GM19452 (cell line): ENCODE data around the gene ERMARD.

Experiments used
- ATAC-seq: cut with Tn5 transposase; IDR thresholded peaks from one replicate; pipeline ENCODE4 v1.9.1; 2021; ENCODE audit not compliant: unreplicated experiment

ERMARD gene

DNA sequence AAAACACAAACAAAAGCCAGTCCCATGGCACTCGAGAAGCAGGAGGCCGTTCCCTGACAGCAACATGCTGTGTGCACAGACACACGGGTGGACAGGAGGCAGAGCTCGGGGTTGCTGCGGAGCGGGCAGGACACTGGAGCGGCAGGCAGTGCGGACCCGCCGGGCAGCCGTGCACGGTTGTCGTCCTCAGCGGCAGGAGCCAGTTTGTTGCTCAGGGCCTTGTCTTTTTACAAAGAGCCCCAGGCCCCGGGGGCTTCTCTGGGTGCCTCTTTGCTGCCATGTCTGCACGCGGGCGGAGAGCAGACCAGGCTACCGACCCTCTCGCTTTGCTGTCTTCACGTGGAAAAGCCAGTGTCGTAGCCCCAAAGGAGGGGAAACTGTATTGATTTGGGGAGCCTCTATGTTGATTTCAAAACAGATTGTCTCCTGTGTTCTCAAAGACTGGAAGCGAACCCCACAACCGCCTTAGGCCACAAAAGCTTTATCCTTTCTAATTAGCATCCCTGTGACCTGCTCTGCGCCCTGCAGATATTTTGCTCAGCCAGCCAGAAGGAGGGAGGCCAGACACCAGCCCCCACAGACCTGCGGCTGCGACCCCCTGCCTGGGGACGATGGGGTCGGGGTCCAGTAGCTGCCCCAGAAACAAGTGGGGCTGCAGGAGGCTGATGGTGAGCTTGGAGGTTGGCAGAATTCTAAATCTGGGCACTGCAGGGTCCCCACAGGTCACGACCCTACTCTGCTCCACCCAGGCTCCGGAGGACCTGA, 50.2 kb downstream of the ERMARD start:
- ATAC-seq = no peak

DNA sequence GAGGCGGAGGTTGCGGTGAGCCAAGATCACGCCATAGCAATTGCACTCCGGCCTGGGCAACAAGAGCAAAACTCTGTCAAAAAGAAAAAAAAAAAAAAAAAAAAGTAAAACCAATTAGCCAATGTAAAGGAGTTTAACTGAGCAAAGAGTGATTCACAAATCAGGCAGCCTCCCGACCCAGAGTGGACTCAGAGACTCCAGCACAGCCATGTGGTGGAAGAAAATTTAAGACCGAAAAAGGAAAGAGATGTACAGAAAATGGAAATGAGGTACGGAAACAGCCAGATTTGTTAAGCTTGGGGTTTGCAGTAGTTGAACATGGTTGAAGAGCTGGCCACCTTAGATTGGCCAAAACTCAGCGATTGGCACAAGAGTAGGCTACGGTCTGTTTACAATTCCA, 51.4 kb downstream of the ERMARD start:
- ATAC-seq = no peak

DNA sequence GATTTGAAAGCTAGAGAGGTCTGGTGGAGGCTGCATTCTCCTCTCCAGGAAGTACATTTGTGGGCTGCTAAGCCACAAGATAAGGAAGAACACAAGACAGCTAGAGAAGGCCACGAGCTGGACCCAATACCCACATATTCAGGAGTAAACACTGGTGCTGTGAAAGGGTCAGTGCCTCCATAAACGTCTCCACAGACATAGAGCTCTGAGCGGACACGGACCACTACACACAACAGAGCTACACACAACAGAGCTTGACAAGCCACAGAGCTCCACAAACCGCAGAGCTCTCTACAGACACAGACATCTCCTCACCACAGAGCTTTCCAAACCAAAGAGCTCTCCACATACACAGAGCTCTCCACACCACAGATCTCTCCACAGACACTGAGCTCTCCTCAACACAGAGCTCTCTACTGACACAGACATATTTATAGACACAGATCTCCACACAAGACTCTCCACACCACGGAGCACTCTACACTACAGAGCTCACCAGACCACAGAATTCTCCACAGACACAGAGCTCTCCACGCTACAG, 51.9 kb downstream of the ERMARD start:
- ATAC-seq = no peak

DNA sequence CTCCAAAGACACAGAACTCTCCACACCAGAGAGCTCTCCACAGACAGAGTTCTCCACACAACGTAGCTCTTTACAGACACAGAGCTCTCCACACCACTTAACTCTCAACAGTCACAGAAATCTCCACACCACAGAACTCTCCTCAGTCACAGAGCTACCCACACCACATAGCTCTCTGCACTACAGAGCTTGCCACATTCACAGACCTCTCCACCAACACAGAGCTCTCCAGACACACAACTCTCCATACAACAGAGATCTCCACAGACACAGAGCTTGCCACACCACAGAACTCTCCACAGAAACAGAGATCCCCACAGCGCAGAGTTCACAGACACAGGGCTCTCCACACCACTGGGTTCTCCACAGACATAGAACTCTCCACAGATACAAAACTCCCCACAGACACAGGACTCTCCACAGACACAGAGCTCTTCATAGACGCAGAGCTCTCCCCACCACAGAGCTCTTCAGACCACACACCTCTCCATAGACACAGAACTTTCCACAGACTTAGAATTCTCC, 52.5 kb downstream of the ERMARD start:
- ATAC-seq = no peak

DNA sequence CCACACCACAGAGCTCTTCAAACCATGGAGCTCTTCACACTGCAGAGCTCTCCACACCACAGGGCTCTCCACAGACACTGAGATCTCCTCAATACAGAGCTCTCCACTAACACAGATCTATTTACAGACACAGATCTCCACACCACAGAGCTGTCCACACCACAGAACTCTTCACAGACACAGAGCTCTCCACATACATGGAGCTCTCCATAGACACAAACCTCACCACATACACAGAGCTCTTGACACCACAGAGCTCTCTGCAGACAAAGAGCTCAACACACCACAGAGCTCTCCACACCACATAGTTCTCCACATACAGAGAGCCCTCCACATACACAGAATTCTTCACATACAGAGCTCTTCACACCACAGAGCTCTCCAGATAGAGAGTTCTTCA, 53.0 kb downstream of the ERMARD start:
- ATAC-seq = no peak

DNA sequence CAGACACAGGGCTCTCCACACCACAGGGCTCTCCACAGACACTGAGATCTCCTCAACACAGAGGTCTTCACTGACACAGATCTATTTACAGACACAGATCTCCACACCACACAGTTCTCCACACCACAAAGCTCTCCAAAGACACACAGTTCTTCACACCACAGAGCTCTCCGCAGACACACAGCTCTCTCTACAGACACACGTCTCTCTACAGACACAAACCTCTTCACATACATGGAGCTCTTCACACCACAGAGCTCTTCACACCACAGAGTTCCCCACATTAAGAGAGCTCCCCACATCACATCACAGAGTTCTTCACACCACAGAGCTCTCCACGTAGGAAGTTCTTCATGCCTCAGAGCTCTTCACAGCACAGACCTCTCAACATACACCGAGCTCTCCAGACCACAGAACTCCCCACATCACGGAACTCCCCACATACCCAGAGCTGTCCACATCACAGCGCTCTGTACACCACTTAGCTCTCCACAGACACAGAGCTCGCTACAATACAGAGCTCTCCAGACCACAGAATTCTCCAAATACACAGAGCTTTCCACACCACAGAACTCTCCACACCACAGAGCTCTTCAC, 53.9 kb downstream of the ERMARD start:
- no peak for ATAC-seq

DNA sequence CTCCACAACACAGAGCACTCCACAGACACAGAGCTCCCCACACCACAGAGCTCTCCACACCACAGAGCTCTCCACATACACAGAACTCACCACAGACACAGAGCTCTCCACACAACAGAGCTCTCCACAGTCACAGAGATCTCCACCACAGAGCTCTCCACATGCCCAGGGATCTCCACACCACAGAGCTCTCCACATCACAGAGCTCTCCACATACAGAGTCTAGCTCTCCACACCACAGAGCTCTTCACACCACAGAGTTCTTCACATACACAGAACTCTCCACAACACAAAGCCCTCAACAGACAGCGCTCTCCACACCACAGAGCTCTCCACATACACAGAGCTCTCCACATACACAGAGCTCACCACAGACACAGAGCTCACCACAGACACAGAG, 55.3 kb downstream of the ERMARD start:
- no peak for ATAC-seq

DNA sequence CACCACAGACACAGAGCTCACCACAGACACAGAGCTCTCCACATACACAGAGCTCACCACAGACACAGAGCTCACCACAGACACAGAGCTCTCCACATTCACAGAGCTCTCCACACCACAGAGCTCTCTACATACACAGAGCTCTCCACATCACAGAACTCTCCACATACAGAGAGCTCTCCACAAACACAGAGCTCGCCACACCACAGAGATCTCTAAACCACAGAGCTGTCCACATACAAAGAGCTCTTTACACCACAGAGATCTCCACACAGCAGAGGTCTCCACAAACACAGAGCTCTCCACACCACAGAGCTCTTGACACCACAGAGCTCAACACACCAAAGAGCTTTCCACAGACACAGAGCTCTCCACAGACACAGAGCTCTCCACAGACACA, 55.8 kb downstream of the ERMARD start:
- ATAC-seq = no peak

DNA sequence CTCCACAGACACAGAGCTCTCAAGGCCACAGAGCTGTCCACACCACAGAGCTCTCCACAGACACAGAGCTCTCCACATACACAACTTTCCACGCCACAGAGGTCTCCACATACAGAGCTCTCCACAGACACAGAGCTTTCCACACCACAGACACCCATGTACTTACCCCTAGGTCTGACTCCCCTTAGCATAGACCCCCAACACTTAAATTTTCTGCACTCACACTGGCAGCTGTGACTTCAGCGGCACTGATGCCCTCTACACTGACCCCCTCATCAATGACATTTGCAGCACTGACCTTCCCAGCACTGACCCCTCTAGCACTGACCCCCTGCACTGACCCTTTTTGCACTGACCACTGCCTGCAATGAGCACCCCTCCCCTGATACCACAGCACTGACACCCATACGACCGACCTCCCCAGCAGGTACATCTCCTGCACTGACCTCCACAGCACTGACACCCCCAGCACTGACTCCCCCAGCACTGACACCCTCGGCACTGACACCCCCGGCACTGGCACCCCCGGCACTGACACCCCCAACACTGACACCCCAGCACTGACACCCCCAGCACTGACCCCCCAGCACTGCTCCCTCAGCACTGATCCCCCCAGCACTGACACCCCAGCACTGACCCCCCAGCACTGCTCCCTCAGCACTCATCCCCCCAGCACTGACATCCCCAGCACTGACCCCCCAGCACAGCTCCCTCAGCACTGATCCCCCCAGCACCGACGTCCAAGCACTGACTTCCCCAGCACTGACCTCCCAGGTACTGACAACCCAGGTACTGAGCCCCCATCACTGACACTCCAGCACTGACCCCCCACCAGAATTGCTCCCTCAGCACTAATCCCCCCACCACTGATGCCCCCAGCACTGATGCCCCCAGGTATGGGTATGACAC, 56.5 kb downstream of the ERMARD start:
- no peak for ATAC-seq

DNA sequence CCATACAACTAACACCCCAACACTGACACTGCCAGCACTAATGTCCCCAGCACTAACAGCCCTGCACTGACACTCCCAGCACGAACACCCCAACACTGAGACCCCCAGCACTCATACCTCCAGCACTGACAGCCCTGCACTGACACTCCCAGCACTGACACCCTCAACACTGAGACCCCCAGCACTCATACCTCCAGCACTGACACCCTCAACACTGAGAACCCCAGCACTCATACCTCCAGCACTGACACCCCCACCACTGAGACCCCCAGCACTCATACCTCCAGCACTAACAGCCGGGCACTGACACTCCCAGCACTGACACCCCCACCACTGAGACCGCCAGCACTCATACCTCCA, 57.2 kb downstream of the ERMARD start:
- ATAC-seq = no peak

DNA sequence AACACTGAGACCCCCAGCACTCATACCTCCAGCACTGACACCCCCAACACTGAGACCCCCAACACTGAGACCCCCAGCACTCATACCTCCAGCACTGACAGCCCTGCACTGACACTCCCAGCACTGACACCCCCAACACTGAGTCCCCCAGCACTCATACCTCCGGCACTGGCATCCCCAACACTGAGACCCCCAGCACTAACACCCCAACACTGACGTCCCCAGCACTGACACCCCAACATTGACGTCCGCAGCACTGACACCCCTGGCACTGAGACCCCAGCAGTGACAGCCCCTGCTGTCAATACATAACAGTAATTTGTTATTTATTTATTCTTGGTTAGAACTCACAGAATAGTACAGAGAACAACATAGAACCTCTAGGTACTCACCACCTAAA, 58.0 kb downstream of the ERMARD start:
- no peak for ATAC-seq

DNA sequence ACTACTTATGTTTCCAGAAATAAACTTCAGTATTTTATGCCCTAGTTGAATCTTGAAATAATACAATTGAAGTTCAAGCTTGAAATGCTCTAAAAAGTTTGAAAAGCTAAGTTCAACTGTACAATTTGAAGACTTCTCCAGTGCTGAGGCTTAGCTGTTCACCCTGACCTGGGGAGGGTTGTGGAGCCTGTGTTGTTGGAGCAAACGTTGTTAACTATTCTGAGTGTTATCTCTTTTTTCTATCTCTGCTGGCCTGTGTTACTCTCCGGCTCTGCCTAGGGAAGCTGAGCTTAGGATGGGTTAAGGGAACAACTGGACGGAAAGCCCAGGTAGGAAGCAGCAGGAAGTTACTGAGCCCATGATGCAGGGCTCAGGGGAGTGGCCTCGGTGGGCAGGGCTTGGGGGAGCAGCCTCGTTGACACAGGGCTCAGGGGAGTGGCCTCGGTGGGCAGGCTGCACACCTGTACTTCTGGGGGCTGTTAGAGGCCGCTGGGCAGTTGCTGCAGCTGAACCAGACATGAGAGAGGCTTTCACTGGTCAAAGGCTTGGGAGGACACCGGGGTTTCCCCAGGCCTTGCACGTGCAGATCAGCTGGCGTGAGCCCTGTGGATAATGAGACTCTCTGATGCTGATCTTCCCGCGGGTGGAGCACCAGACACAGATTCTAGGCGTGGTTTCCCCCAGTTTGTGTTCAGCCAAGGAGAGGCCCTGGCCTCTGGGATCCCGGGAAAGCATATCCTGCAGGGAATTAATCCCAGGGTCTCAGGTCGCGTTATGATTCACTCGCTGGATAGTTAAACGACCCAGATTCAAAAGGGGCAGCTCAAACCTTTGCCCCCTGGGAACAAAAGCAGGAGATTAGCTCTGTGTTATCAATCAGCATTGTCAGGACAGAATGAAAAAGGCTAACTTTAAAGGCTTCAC, 58.9 kb downstream of the ERMARD start:
- ATAC-seq = no peak

DNA sequence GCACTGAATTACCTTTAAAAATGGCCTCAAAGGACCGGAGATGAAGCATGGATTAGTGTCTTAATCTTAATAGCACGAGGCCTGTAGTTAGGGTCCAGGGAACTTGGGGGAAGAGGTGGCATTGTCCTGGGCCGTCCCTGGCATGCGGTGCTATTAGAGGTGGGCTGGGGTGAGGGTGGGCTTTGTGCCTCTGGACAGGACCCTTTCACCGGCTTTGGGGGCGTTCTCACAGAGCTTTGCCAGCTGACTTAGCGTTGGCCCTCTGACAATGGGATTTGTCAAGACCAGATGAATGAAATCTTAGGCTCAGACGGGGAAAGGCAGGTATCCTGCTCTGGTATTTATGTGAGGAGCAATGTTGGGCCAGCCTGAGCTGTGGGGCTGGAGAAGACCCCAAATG, 59.6 kb downstream of the ERMARD start:
- ATAC-seq = no peak

DNA sequence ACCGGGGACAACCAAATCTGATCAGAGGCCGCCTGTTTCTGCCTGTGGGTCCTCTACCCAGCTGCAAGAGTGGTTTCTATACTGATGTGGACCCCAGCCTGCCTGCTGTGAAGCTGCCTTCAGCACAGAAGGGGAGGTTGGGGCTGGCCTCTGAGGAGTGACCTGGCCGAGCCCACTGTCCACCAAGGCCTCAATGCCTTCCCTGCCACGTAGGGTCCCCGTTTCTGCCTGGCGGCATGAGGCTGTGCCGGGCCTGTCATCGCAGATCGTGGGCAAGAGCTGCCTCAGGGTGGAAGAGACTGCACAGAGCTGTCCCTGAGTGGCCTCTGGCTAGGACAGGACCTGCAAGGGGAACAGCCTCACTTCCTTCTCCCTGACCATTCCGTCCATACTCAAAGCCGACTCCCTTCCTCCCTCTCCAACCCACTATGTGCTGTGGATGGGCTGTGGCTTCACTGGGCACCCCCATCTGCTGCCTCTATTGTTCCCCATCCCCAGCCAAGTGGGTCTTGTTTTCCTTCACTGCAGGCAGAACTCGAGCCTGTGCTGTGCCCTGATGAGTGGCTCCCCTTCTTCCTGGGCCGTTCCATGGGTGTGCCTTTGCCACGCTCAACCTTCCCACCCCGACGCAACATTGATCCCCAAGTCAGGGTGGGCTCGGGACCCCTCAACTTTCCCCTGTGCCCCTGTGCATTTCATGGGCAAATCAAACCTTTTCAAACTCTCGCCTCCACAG, 60.3 kb downstream of the ERMARD start:
- ATAC-seq = no peak

DNA sequence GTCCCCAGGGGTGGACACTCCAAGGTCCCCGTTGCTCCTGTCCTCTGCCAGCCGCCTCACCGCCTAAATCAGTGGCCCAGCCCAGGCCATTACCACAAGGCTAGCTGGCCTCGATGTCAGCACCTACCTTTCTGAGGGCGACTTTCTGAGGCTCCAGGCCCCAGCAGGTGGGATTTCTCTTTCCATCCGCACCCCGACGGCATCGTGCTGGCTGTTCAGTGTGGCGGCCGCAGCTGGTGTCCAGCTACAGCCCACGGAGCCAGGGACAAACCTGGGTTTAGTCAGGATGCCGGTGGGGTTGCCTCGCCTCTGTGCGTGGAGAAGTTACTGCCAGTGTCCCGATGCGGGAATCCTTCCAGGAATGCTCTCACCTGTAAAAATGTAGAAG, 60.8 kb downstream of the ERMARD start:
- ATAC-seq = no peak

DNA sequence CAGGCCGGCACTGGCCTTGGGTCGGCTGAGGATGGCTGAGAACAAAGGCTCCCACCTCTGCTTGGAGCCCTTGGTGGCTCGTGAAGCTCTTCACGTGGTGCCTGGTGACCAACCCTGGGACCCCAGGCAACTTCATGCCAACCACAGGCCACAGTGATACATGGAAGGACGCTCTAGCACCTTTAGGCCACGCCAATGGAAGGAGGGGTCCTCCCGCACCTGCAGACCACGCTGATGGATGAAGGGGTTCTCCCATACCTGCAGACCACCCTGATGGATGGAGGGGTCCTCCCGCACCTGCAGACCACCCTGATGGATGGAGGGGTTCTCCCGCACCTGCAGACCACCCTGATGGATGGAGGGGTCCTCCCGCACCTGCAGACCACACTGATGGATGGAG, 62.5 kb downstream of the ERMARD start:
- no peak for ATAC-seq

DNA sequence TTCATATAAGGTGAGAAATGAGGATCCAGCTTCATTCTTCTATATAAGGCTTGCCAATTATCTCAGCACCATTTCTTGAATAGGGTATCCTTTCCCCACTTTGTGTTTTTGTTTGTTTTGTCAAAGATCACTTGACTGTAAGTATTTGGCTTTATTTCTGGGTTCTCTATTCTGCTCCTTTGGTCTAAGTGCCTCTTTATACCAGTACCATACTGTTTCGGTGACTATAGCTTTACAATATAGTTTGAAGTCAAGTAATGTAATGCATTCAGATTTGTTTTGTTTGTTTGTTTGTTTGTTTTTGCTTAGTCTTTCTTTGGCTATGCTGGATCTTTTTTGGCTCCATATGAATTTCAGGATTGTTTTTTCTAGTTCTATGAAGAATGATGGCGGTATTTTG, 64.6 kb downstream of the ERMARD start:
- no peak for ATAC-seq

DNA sequence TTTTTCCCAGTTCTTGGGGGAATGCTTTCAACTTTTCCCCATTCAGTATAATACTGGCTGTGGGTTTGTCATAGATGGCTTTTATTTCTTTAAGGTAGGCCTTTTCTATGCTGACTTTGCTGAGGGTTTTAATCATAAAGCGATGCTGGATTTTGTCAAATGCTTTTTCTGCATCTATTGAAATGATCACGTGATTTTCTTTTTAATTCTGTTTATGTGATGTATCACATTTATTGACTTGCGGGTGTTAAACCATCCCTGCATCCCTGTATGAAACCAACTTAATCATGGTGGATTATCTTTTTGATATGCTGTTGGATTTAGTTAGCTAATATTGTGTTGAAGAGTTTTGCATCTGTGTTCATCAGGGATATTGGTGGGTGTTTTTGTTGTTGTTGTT, 65.6 kb downstream of the ERMARD start:
- ATAC-seq = no peak

DNA sequence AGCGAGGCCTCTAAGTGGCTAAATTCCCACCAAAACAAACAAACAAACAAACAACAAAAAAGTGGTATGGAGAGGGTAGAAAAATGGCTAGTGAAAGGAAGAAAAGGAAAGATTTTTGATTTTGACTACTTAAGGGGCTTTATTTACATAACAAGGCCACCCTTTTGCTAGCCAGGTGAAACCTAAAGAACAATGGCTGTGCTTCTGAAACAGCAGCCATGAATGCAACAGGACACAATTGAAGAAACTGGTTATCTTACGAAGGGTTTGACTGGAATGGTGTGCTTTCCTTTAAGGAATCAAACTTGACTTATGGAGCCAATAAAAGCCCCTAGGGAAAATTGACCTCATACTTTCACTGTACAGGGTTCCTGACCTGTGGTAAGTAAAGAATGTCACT, 68.9 kb downstream of the ERMARD start:
- ATAC-seq = no peak

DNA sequence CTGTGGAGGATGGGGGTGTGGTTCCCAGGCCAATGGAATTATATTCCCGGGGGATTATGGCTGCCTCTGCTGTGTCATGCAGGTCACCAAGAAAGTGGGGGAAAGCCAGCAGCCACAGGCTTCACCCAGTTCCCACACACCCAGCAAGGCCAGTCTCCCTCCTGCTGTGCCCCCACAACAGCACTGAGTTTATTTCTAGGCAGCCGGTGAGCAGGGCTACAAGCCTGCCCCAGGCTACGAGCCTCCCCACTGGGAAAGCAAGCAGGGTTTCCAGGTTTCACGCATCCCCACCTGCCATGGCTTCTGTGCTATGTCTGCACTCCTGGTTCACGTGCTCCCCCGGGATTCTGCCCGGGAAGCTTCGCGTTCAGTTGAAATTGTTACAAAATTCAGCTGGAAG, 72.6 kb downstream of the ERMARD start:
- ATAC-seq = no peak
